ENCODE data around the gene VWC2. TPM values are rescaled to one million over a fixed set of nuclear protein-coding genes. Genes with fewer than 3 reads are reported as not detected.

Gene VWC2
- total and polyA plus RNA-seq, 2 donors (not counting 1 experiment from before 2014, with no cell fraction given) = not detected

GRCh38 chr7:49805371-49806007 lies 32.1 kb downstream of the VWC2 start:
- H3K9ac ChIP-seq (ENCODE audit: low read length) = no peak overlapping the region
- H3K4me1 ChIP-seq (ENCODE audit: control insufficient read depth in 2 of 2, insufficient read depth in 2 of 2, low read length in 2 of 2) = no peaks in the 10 kb centered on the region
- H4K20me1 ChIP-seq (ENCODE audit: control insufficient read depth, insufficient read depth, low read length, poor library complexity, severe bottlenecking) = no peaks in the 10 kb centered on the region
- Mint-ChIP-seq H3K9me3 (ENCODE audit: insufficient read depth) (no peaks in the 10 kb centered on the region), H3K4me1 (no peaks in the 10 kb centered on the region), H3K27me3 (peaks cover 4% of the 10 kb centered on the region), H3K4me3 (no peak overlapping the region), H3K27ac (no peak overlapping the region)
- H3K4me3 ChIP-seq (ENCODE audit: control extremely low read depth in 1 of 5, extremely low read depth in 1 of 5, insufficient read depth in 1 of 5, low read depth in 2 of 5, low read length in 4 of 5) = no peak overlapping the region
- H3K9me3 ChIP-seq (ENCODE audit: control extremely low read depth in 1 of 3, control insufficient read depth in 2 of 3, insufficient read depth in 1 of 3, low read length in 2 of 3) = no peaks in the 10 kb centered on the region
- TF ChIP-seq EZH2 (IDR thresholded peaks at IDR 0.05; ENCODE audit: borderline replicate concordance, insufficient read depth, low read depth, low read length, poor library complexity, severe bottlenecking) (no peak), CTCF (IDR thresholded peaks at IDR 0.05) (no peak)
- ATAC-seq (ENCODE audit: low read depth) (no peak), DNase-seq (no peak)
- no peak overlapping the region for H2AFZ ChIP-seq (ENCODE audit: insufficient read depth, low read depth, low read length, poor library complexity, severe bottlenecking)
- CTCF ChIA-PET = no interaction called here
- no peaks in the 10 kb centered on the region for H3K36me3 ChIP-seq (replicated peaks in 1 of 2; ENCODE audit: control extremely low read depth in 1 of 2, control insufficient read depth in 1 of 2, extremely low read depth in 1 of 2, insufficient read depth in 2 of 2, low read length in 1 of 2)
- H3K79me2 ChIP-seq (ENCODE audit: control insufficient read depth, insufficient read depth, low read length) = no peaks in the 10 kb centered on the region
- no peak overlapping the region for H3K27ac ChIP-seq (ENCODE audit: low read length in 2 of 2)
- no CpG with 5 or more reads among the region's 2 CpGs for WGBS (ENCODE audit: insufficient coverage)
- intact Hi-C loops (cut with micrococcal nuclease) = no loop called here
- H3K4me2 ChIP-seq (replicated peaks; ENCODE audit: low read depth, low read length, poor library complexity, severe bottlenecking) = no peak overlapping the region
- POLR2A ChIA-PET = no interaction called here
- no peaks in the 10 kb centered on the region for H3K27me3 ChIP-seq (replicated peaks in 1 of 4; ENCODE audit: control extremely low read depth in 1 of 4, control insufficient read depth in 3 of 4, insufficient read depth in 4 of 4, low read length in 3 of 4)

GRCh38 chr7:49812534-49812933 lies 39.1 kb downstream of the VWC2 start:
- ChIA-PET CTCF (no interaction called here), POLR2A (no interaction called here)
- H3K9ac ChIP-seq (ENCODE audit: low read length) = no peak overlapping the region
- H3K9me3 ChIP-seq (ENCODE audit: control extremely low read depth in 1 of 3, control insufficient read depth in 2 of 3, insufficient read depth in 1 of 3, low read length in 2 of 3) = no peaks in the 10 kb centered on the region
- H3K4me1 Mint-ChIP-seq = no peaks in the 10 kb centered on the region
- peaks cover 4% of the 10 kb centered on the region for H3K9me3 Mint-ChIP-seq (ENCODE audit: insufficient read depth)
- no peaks in the 10 kb centered on the region for H3K4me1 ChIP-seq (ENCODE audit: control insufficient read depth in 2 of 2, insufficient read depth in 2 of 2, low read length in 2 of 2)
- peaks cover 7% of the 10 kb centered on the region for H3K27me3 Mint-ChIP-seq
- no peaks in the 10 kb centered on the region for H3K27me3 ChIP-seq (replicated peaks in 1 of 4; ENCODE audit: control extremely low read depth in 1 of 4, control insufficient read depth in 3 of 4, insufficient read depth in 4 of 4, low read length in 3 of 4)
- no peak overlapping the region for H2AFZ ChIP-seq (ENCODE audit: insufficient read depth, low read depth, low read length, poor library complexity, severe bottlenecking)
- DNase-seq = no peak
- no peaks in the 10 kb centered on the region for H4K20me1 ChIP-seq (ENCODE audit: control insufficient read depth, insufficient read depth, low read length, poor library complexity, severe bottlenecking)
- H3K4me2 ChIP-seq (replicated peaks; ENCODE audit: low read depth, low read length, poor library complexity, severe bottlenecking) = no peak overlapping the region
- no peak overlapping the region for H3K4me3 ChIP-seq (ENCODE audit: control extremely low read depth in 1 of 5, extremely low read depth in 1 of 5, insufficient read depth in 1 of 5, low read depth in 2 of 5, low read length in 4 of 5)
- intact Hi-C loops (cut with micrococcal nuclease) = no loop called here
- H3K27ac ChIP-seq (ENCODE audit: low read length in 2 of 2) = no peak overlapping the region
- TF ChIP-seq CTCF (IDR thresholded peaks at IDR 0.05) (no peak), EZH2 (IDR thresholded peaks at IDR 0.05; ENCODE audit: borderline replicate concordance, insufficient read depth, low read depth, low read length, poor library complexity, severe bottlenecking) (no peak)
- ATAC-seq (ENCODE audit: low read depth) = no peak
- H3K27ac Mint-ChIP-seq = no peak overlapping the region
- no peak overlapping the region for H3K4me3 Mint-ChIP-seq
- no peaks in the 10 kb centered on the region for H3K36me3 ChIP-seq (replicated peaks in 1 of 2; ENCODE audit: control extremely low read depth in 1 of 2, control insufficient read depth in 1 of 2, extremely low read depth in 1 of 2, insufficient read depth in 2 of 2, low read length in 1 of 2)
- H3K79me2 ChIP-seq (ENCODE audit: control insufficient read depth, insufficient read depth, low read length) = no peaks in the 10 kb centered on the region
